Forelimb muscle (tissue), 1 donor: Measurements from ENCODE around the gene STX11. TPM values are rescaled to one million over a fixed set of nuclear protein-coding genes. Genes with fewer than 3 reads are reported as not detected.
"Not testable (repeated sequence)": the region's sequence is repeated elsewhere in the genome, so short reads cannot be mapped to it uniquely, and the experiment has no call there.

Experiments used
- DNase-seq: peaks from one replicate; pipeline ENCODE4 v3.0.0-alpha.2; 2013; ENCODE audit warnings: low read depth
- polyA plus RNA-seq: library from polyadenylated mRNA; unstranded; fragments of 120-200 nt; gene quantifications from one replicate; pipeline ENCODE4 v1.2.1, GENCODE V29; 2013; ENCODE audit not compliant: insufficient read length

Gene STX11
- polyA plus RNA-seq, 1 donor: 1.3 TPM

DNA sequence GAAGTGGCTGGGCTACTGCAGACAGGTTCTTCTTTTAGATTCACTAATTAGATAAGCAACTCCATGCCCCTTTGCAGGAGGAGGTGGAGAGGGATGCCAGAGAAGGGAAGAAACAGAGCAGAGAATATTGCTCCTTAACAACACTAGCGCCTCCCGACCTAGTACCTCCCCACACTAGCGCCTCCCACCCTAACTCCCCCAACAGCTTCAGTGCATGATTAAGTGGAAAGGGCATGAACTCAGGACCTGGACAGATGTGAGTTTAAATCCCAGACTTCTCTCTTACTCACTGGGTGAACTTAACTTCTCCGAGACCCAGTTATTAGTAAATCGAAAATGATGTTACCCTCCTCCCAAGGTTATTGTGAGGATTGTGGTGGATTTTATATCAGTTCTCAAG lies 25.7 kb downstream of the STX11 start:
- DNase-seq: no peak

GRCh38 chr6:144177726-144178125 lies 27.4 kb downstream of the STX11 start:
- no peak for DNase-seq

DNA sequence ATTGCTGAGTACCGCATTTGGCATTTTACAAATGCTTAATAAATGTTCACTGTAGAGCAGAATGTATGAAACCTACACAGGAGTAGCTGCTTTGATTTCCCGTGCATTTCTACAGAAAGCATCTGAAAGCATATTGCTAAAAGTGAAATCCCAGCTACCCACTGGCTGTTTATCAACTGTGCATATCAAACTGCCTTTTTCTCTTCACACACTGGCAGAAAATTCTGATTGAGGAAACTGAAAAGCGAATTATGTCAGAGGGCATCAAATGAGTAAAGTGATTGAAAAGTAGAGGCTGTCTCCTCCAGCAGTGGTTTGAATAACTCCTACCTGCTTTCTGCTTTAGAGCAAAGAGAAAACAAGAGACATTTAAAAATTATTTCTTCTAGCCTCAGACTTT lies 28.0 kb downstream of the STX11 start:
- no peak for DNase-seq

DNA sequence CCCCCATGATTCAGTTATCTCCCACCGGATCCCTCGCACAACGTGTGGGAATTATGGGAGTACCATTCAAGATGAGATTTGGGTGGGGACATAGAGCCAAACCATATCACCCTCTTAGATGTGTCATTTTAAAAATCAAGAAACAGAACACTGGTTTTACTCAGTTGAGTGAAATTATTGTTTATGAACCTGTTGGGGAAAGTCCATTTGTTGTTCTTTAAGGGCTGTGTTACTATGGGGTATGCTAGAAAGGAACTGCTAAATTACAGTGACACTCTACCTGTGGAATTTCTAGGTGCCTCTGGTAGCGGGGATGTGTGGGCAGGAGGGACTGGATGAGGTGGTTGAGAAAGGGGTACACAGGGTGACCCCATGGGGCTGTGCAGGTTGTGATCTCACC lies 28.9 kb downstream of the STX11 start:
- DNase-seq: no peak

DNA sequence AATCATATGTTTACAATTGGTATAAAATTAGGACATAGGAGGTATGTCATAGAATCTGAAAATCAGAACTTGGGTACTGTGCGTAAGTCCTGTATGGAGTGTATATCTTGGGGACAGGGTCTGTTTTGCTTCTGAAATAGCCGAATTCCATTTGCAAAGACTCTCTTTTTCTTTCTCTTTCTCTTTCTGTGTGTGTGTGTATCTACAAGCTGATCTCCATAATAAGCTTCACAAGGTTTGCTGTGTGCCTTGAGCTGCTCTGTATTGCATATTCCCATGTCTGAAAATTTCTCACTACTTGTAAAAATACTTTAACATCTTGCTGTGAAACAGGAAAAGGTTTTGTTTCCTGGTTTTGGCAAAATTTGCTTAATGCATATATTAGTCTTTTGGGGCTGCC lies 29.5 kb downstream of the STX11 start:
- no peak for DNase-seq

DNA sequence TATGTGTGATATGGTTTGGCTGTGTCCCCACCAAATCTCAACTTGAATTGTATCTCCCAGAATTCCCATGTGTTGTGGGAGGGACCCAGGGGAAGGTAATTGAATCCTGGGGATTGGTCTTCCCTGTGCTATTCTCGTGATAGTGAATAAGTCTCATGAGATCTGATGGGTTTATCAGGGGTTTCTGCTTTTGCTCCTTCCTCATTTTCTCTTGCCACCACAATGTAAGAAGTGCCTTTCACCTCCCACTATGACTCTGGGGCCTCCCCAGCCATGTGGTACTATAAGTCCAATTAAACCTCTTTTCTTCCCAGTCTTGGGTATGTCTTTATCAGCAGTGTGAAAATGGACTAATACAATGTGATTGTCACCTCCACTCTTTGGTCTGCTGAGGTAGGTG lies 30.0 kb downstream of the STX11 start:
- DNase-seq: not testable (repeated sequence)

GRCh38 chr6:144181639-144182038 lies 31.3 kb downstream of the STX11 start:
- DNase-seq: no peak

GRCh38 chr6:144184186-144184585 lies 33.9 kb downstream of the STX11 start:
- DNase-seq: not testable (repeated sequence)

DNA sequence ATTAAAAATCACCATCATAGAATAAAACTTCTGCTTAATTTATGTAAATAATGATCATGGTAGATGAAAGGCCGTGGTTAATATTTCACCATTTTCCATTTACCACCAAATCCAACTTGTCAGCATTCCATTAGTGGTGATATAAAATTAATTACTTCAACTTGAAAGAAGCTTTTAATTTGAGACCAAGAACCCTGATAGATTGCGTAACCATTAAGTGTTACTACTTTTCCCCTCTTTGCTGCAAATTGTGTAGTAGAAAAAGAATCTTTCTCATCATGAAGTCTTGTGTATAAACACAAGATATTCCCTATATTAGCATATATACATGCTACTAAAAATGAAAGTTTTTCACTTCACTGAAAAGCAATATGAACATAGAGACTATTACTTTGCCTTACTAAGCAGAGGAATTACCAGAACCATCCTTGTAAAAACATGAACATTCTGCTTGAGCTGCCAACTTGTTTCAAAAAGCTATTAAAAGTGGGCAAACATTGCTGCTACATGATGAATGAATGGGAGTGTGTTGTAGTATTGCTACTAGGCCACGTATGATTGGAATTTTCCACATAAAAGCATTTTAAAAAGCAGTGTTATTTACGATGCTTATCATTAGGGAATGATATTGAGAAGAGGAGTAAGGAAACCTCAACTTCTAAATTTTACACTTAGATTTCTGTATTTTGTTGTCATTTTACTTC lies 35.0 kb downstream of the STX11 start:
- no peak for DNase-seq

DNA sequence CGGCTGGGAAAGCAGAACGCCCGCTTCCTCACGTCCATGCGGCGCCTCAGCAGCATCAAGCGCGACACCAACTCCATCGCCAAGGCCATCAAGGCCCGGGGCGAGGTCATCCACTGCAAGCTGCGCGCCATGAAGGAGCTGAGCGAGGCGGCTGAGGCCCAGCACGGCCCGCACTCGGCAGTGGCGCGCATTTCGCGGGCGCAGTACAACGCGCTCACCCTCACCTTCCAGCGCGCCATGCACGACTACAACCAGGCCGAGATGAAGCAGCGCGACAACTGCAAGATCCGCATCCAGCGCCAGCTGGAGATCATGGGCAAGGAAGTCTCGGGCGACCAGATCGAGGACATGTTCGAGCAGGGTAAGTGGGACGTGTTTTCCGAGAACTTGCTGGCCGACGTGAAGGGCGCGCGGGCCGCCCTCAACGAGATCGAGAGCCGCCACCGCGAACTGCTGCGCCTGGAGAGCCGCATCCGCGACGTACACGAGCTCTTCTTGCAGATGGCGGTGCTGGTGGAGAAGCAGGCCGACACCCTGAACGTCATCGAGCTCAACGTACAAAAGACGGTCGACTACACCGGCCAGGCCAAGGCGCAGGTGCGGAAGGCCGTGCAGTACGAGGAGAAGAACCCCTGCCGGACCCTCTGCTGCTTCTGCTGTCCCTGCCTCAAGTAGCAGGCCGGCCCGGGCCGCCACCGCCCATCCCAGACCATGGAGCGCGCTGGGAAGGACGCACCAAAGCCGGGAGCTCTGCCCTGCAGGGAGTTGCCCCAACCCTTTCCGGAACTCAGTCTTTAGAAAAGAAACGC lies 36.7 kb downstream of the STX11 start:
- DNase-seq: no peak

DNA sequence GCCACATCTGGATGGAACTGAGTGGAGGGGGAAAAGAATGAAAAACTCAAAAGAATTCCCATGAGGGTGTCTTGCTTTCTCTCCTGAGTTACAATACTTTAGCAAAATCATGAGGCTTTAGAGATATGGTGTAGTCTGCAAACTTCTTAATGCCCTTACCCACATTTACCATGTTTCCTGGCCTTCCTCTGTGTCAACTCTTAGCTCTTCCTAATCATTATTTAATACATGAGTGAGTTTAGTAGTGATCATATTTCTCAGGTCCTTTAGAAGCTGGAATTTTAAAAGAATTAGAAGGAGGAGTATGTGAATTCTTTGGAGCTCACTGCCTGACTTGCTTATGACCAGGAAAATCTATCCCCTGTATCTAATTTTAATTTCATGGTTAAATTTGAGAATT lies 39.0 kb downstream of the STX11 start:
- DNase-seq: no peak

DNA sequence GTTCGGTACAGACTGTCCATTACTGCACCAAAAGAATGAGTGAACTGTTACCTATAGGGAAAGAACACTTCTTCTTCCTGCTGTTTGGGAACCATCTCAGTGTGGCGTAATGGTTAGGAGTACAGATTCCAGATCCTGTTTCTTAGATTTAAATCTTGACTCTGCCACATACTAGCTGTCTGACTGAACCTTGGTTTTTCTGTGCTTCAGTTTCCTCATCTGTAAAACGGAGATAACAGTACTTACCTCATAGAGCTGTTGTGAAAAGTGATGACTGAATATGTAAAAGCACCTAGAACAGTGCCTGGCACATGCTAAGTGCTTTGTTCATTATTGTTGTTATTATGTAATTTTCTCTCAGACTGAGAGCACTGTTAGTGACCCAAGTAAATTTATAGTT lies 39.8 kb downstream of the STX11 start:
- DNase-seq: no peak

- DNase-seq: peak; percentile 17
Observed at GRCh38 chr6:144190593-144190992, 40.3 kb downstream of the STX11 start.

GRCh38 chr6:144193181-144193580 lies 42.9 kb downstream of the STX11 start:
- no peak for DNase-seq

GRCh38 chr6:144194293-144194810 lies 44.0 kb downstream of the STX11 start:
- DNase-seq: no peak

DNA sequence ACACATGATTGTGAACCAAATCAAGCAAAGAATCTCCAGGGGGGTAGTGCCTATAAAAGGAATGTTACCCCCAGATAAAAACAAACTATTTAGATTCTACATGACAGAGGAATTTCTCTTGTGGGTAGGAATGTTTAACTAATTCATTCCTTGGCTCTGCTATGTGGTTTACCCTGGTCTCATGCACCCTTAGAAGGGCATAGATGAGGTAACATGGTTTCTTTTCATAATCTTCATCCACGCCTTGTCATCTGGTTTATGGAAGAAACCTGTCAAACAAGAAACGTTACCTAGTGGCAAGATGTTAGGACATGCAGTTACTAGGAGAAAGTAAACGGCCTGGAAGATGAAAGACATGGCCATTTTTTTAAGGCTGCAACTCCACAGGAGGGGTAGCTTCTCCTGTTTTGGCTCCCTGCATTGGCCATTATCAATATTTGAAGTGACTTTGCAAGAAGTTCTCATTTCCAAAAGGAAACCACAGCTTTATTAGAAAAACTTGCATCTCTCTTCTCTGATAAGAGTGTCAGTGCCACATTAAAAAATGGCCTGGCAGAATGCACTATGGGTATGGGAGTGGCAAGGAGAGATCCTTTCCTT lies 45.5 kb downstream of the STX11 start:
- no peak for DNase-seq

GRCh38 chr6:144197919-144198318 lies 47.6 kb downstream of the STX11 start:
- DNase-seq: no peak

DNA sequence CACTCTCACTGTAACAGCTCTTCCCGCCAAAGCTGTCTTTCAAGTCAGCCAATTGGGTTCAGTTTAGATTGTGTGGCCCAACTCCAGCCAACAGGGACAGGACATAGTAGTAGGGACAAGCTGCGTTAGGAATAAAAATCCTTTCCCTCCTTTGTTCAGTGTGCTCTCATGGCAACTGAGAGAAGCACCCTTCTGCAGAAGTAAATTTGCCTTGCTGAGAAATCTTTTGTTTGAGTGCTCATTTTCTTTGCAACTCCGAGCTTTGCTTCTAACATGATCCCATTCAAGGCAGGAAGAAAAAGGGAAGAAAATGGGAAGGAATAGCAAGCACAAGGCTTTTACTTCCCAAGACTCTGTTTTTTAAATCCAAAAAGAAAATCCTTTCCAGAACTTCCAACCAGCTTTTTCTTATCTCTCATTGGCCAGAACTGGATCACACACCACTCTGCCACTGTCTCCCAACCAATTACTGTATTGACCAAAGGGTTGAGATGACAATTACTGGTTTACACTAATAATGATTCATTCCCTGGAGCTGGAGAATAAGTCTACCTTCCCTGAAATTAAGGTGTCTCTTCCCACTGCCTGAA lies 52.7 kb downstream of the STX11 start:
- no peak for DNase-seq

- DNase-seq: no peak
Observed at GRCh38 chr6:144211160-144211559, 60.8 kb downstream of the STX11 start.

GRCh38 chr6:144213315-144213714 lies 63.0 kb downstream of the STX11 start:
- DNase-seq: no peak

- no peak for DNase-seq
Observed at GRCh38 chr6:144214029-144214428, 63.7 kb downstream of the STX11 start.
